ENCODE measurements around the gene SNAP25.

DNA sequence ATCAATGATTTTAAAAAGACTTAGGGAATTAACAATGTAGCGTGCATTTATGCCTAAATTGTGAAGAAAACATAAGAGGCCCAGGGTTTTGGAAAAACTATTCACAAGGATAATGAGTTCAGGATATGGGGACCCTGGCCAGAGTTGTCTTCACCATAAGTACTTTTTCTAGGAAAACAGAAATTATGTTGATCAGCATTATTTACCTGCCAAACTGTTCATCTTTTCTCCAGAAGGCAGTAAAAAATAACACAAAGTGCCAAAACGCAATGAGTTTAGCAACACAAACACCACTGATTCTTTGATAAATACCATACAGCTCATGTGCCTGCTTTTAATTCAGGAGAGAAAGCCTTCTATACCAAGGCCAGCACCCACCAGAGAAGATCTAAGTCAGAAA lies 43.1 kb downstream of the SNAP25 start:
- no peak for TF ChIP-seq EZH2phosphoT487 (IDR thresholded peaks at IDR 0.05; ENCODE audit: low read length)
- TF ChIP-seq EZH2 (optimal IDR thresholded peaks at IDR 0.05; ENCODE audit: low read depth, low read length) = no peak
- TF ChIP-seq, protein P1, sequence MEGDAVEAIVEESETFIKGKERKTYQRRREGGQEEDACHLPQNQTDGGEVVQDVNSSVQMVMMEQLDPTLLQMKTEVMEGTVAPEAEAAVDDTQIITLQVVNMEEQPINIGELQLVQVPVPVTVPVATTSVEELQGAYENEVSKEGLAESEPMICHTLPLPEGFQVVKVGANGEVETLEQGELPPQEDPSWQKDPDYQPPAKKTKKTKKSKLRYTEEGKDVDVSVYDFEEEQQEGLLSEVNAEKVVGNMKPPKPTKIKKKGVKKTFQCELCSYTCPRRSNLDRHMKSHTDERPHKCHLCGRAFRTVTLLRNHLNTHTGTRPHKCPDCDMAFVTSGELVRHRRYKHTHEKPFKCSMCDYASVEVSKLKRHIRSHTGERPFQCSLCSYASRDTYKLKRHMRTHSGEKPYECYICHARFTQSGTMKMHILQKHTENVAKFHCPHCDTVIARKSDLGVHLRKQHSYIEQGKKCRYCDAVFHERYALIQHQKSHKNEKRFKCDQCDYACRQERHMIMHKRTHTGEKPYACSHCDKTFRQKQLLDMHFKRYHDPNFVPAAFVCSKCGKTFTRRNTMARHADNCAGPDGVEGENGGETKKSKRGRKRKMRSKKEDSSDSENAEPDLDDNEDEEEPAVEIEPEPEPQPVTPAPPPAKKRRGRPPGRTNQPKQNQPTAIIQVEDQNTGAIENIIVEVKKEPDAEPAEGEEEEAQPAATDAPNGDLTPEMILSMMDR (IDR thresholded peaks at IDR 0.05; ENCODE audit: low read length) = no peak
